Mammary epithelial cell (primary cell): ENCODE data around the gene TPM4.

Source experiments
- CTCF ChIP-seq, 2 donors: IDR thresholded peaks in 1 of 2; conservative IDR thresholded peaks in 1 of 2; 2 replicates each; pipeline ENCODE4 v1.5.1; 2011 to 2012; ENCODE audit warnings: inconsistent platforms in 2 of 2, low read length in 2 of 2, mild to moderate bottlenecking in 2 of 2, control low read depth in 1 of 2, low read depth in 1 of 2; ENCODE audit not compliant: insufficient read depth in 1 of 2; ENCODE audit errors: extremely low read depth in 1 of 2
- EZH2 ChIP-seq: IDR thresholded peaks from 2 replicates; pipeline ENCODE4 v1.6.1; 2012; ENCODE audit warnings: low read length, inconsistent platforms, borderline replicate concordance

DNA sequence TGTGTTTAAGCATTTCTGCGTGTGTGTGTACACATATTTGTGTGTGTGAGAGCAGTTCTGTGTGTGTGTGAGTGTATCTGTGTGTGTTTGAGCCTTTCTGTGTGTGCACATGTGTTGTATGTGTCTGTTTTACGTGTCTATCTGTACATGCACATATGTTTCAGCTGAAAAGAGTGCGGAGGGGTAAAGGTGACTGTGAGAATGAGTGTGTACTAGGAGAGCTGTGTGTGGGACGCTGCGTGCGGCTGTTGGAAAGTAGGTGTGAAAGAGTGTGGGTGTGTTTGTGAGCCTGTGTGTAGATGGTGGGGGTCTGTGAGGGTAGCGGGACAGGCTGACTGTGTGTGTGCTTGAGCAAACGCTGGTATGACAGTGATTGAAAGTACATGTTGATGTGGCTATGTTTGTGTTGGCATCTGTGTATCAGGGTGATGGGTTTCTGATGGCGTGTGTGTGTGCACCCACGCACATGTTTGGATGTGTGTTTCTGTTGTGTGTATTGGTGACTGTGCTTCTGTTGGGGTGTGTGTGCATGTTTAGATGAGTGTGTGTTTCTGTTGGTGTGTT, 7.5 kb upstream of the TPM4 start:
- TF ChIP-seq CTCF (conservative IDR thresholded peaks at IDR 0.05 in 1 of 2, IDR thresholded peaks at IDR 0.05 in 1 of 2; ENCODE audit: extremely low read depth in 1 of 2, insufficient read depth in 1 of 2, low read depth in 1 of 2, low read length in 2 of 2) = no peak
- no peak for TF ChIP-seq EZH2
